Mucosa of descending colon (tissue), 3 donors: ENCODE measurements around the gene ZFP57. TPM values are rescaled to one million over a fixed set of nuclear protein-coding genes. Genes with fewer than 3 reads are reported as not detected.
A peak's percentile ranks its signal among the peaks of the same experiment; 100 is the strongest.

Experiments
- ATAC-seq: fragments of 200-7000 bp; cut with Tn5 transposase; one replicate; pipeline ENCODE4 v1.9.1; 2020; ENCODE audit warnings: mild to moderate bottlenecking, moderate library complexity
- DNase-seq, 3 donors: peaks; one replicate each; pipeline ENCODE4 v3.0.0-alpha.2; 2020
- H3K36me3 ChIP-seq: fragments of 200-600 bp; one replicate; pipeline ENCODE4 v1.8.0; 2021; ENCODE audit warnings: low read depth, mild to moderate bottlenecking
- H3K4me1 ChIP-seq: fragments of 200-600 bp; one replicate; pipeline ENCODE4 v1.8.0; 2021; ENCODE audit warnings: low read depth, mild to moderate bottlenecking
- H3K4me3 ChIP-seq: fragments of 200-600 bp; one replicate; pipeline ENCODE4 v1.8.0; 2021; ENCODE audit warnings: mild to moderate bottlenecking
- H3K9me3 ChIP-seq: fragments of 200-600 bp; one replicate; pipeline ENCODE4 v1.8.0; 2021; ENCODE audit warnings: mild to moderate bottlenecking
- CTCF ChIP-seq: fragments of 200-600 bp; IDR thresholded peaks from one replicate; pipeline ENCODE4 v1.8.0; 2022; ENCODE audit warnings: antibody characterized with exemption, mild to moderate bottlenecking
- intact Hi-C, 2 donors: fragments of 100-400 bp; cut with DNase I in 1 of 2; cut with micrococcal nuclease in 1 of 2; formaldehyde crosslinking; loops; one replicate each; pipeline versions ENCODE4 v1.11.0 to v1.11.1; 2022; cut with DNase I, micrococcal nuclease
- total RNA-seq, 3 donors: library from RNA; stranded (reverse); fragmentation: NEBNext Ultra II Directional in 2 of 3; extraction: Animal tissue kit (Norgen Biotek cat#: 25700) in 2 of 3; gene quantifications; one replicate each; pipeline versions ENCODE4 v1.2.1 to v1.2.4, GENCODE V29; 2021 to 2023
- donor health status: DM: no; HTN: no; CAD: no; lungs with moderate emphysema.
- donor health status: DM: no; HTN: no; CAD: no.
- donor health status: DM: no; HTN: yes; CAD: no.

ZFP57 gene
- total RNA-seq, 3 donors from 2014 or later = not detected

GRCh38 chr6:29632789-29633533, 48.0 kb downstream of the ZFP57 start, which contains the start of gene GABBR1:
GABBR1 (minus strand) TSS chr6:29633183; CDS start chr6:29632385, 798 bp downstream.
- intact Hi-C loops = no loop called here
- no peak for TF ChIP-seq CTCF
- Histone ChIP-seq H3K4me3 (peak within 1 kb of the TSS; percentile 40), H3K36me3 (no peaks in the 10 kb centered on the region), H3K9me3 (no peaks in the 10 kb centered on the region), H3K4me1 (peaks cover 18% of the 10 kb centered on the region)
- DNase-seq (peak; percentile 85 to 90 (median 87)), ATAC-seq (peak; percentile 94)

- peaks cover 18% of the 10 kb centered on the region for H3K4me1 ChIP-seq
- DNase-seq (peak; percentile 56 to 79 (median 75)), ATAC-seq (peak; percentile 29)
- intact Hi-C loops = no loop called here
- no peaks in the 10 kb centered on the region for H3K36me3 ChIP-seq
- no peaks in the 10 kb centered on the region for H3K9me3 ChIP-seq
- peak overlapping the region; percentile 40 for H3K4me3 ChIP-seq
- no peak for TF ChIP-seq CTCF
Observed at GRCh38 chr6:29631860-29632731, 48.9 kb downstream of the ZFP57 start.

GRCh38 chr6:29631209-29631810, 49.6 kb downstream of the ZFP57 start:
- TF ChIP-seq CTCF = no peak
- DNase-seq (no peak), ATAC-seq (no peak)
- no peaks in the 10 kb centered on the region for H3K9me3 ChIP-seq
- H3K4me1 ChIP-seq = peaks cover 18% of the 10 kb centered on the region
- H3K4me3 ChIP-seq = no peak overlapping the region
- H3K36me3 ChIP-seq = no peaks in the 10 kb centered on the region
- intact Hi-C loops = no loop called here

- TF ChIP-seq CTCF = no peak
- Histone ChIP-seq H3K9me3 (no peaks in the 10 kb centered on the region), H3K4me3 (no peak overlapping the region), H3K4me1 (peaks cover 18% of the 10 kb centered on the region), H3K36me3 (no peaks in the 10 kb centered on the region)
- intact Hi-C loops = no loop called here
- DNase-seq = no peak
- no peak for ATAC-seq
Observed at GRCh38 chr6:29630315-29630714, 50.6 kb downstream of the ZFP57 start.

GRCh38 chr6:29629571-29629970, 51.4 kb downstream of the ZFP57 start:
- Histone ChIP-seq H3K9me3 (no peaks in the 10 kb centered on the region), H3K4me1 (peaks cover 18% of the 10 kb centered on the region), H3K4me3 (no peak overlapping the region), H3K36me3 (no peaks in the 10 kb centered on the region)
- ATAC-seq = no peak
- intact Hi-C loops = no loop called here
- DNase-seq = no peak
- TF ChIP-seq CTCF = no peak
